ENCODE data around the gene DAGLB.
"Not testable (repeated sequence)": the region's sequence is repeated elsewhere in the genome, so short reads cannot be mapped to it uniquely, and the experiment has no call there.

DAGLB gene

GRCh38 chr7:6399351-6399750 lies 48.4 kb downstream of the DAGLB start:
- TF ChIP-seq EZH2phosphoT487 (IDR thresholded peaks at IDR 0.05; ENCODE audit: borderline replicate concordance, low read length) (no peak), CTCF (IDR thresholded peaks at IDR 0.05; ENCODE audit: low read depth, low read length, poor library complexity, severe bottlenecking) (no peak)
- Histone ChIP-seq H3K4me3 (ENCODE audit: low read length) (no peak overlapping the region), H3F3A (ENCODE audit: control insufficient read depth, insufficient read depth) (peaks cover 17% of the 10 kb centered on the region), H3K27me3 (ENCODE audit: control insufficient read depth, low read length) (no peaks in the 10 kb centered on the region), H3K4me1 (ENCODE audit: control insufficient read depth, low read length) (no peaks in the 10 kb centered on the region), H3K9me2 (replicated peaks; ENCODE audit: control insufficient read depth, low read length) (no peaks in the 10 kb centered on the region), H3K4me2 (ENCODE audit: low read length) (no peak overlapping the region), H3K79me2 (ENCODE audit: control insufficient read depth, low read length) (peaks cover 76% of the 10 kb centered on the region), H3K36me3 (ENCODE audit: control insufficient read depth, low read length) (peaks cover 87% of the 10 kb centered on the region), H3K27ac (ENCODE audit: low read depth, low read length) (no peak overlapping the region), H4K20me1 (ENCODE audit: control insufficient read depth, insufficient read depth, low read depth, low read length) (peaks cover 26% of the 10 kb centered on the region), H3K9me3 (ENCODE audit: control insufficient read depth, insufficient read depth, low read length) (no peaks in the 10 kb centered on the region)

- H3K27me3 ChIP-seq (ENCODE audit: control insufficient read depth, low read length): no peaks in the 10 kb centered on the region
- H3K79me2 ChIP-seq (ENCODE audit: control insufficient read depth, low read length): peaks cover 77% of the 10 kb centered on the region
- no peak overlapping the region for H3K4me2 ChIP-seq (ENCODE audit: low read length)
- H3K36me3 ChIP-seq (ENCODE audit: control insufficient read depth, low read length): peaks cover 87% of the 10 kb centered on the region
- no peak overlapping the region for H3K27ac ChIP-seq (ENCODE audit: low read depth, low read length)
- peaks cover 17% of the 10 kb centered on the region for H3F3A ChIP-seq (ENCODE audit: control insufficient read depth, insufficient read depth)
- TF ChIP-seq CTCF (IDR thresholded peaks at IDR 0.05; ENCODE audit: low read depth, low read length, poor library complexity, severe bottlenecking): no peak
- no peak for TF ChIP-seq EZH2phosphoT487 (IDR thresholded peaks at IDR 0.05; ENCODE audit: borderline replicate concordance, low read length)
- H3K4me1 ChIP-seq (ENCODE audit: control insufficient read depth, low read length): no peaks in the 10 kb centered on the region
- no peaks in the 10 kb centered on the region for H3K9me3 ChIP-seq (ENCODE audit: control insufficient read depth, insufficient read depth, low read length)
- no peak overlapping the region for H3K4me3 ChIP-seq (ENCODE audit: low read length)
- no peaks in the 10 kb centered on the region for H3K9me2 ChIP-seq (replicated peaks; ENCODE audit: control insufficient read depth, low read length)
- H4K20me1 ChIP-seq (ENCODE audit: control insufficient read depth, insufficient read depth, low read depth, low read length): peaks cover 26% of the 10 kb centered on the region
Measured at GRCh38 chr7:6398943-6399342, 48.8 kb downstream of the DAGLB start.

GRCh38 chr7:6397759-6398495 lies 49.8 kb downstream of the DAGLB start:
- H3F3A ChIP-seq (ENCODE audit: control insufficient read depth, insufficient read depth): peaks cover 12% of the 10 kb centered on the region
- not testable (repeated sequence) for H3K9me2 ChIP-seq (replicated peaks; ENCODE audit: control insufficient read depth, low read length); H3K4me3 ChIP-seq (ENCODE audit: low read length); H3K9me3 ChIP-seq (ENCODE audit: control insufficient read depth, insufficient read depth, low read length); H3K4me1 ChIP-seq (ENCODE audit: control insufficient read depth, low read length); H3K27me3 ChIP-seq (ENCODE audit: control insufficient read depth, low read length); H3K4me2 ChIP-seq (ENCODE audit: low read length); H3K27ac ChIP-seq (ENCODE audit: low read depth, low read length)
- peaks cover 87% of the 10 kb centered on the region for H3K36me3 ChIP-seq (ENCODE audit: control insufficient read depth, low read length)
- peaks cover 83% of the 10 kb centered on the region for H3K79me2 ChIP-seq (ENCODE audit: control insufficient read depth, low read length)
- H4K20me1 ChIP-seq (ENCODE audit: control insufficient read depth, insufficient read depth, low read depth, low read length): peaks cover 33% of the 10 kb centered on the region

- no peak for TF ChIP-seq CTCF (IDR thresholded peaks at IDR 0.05; ENCODE audit: low read depth, low read length, poor library complexity, severe bottlenecking)
- TF ChIP-seq EZH2phosphoT487 (IDR thresholded peaks at IDR 0.05; ENCODE audit: borderline replicate concordance, low read length): no peak
- Histone ChIP-seq H3K79me2 (ENCODE audit: control insufficient read depth, low read length) (peaks cover 94% of the 10 kb centered on the region), H3K36me3 (ENCODE audit: control insufficient read depth, low read length) (peaks cover 87% of the 10 kb centered on the region), H3K4me2 (ENCODE audit: low read length) (no peak overlapping the region), H3K4me3 (ENCODE audit: low read length) (no peak overlapping the region), H3K27ac (ENCODE audit: low read depth, low read length) (no peak overlapping the region), H3K9me2 (replicated peaks; ENCODE audit: control insufficient read depth, low read length) (no peaks in the 10 kb centered on the region), H3F3A (ENCODE audit: control insufficient read depth, insufficient read depth) (peaks cover 6% of the 10 kb centered on the region; the same call in 1 of the 2 replicates), H3K9me3 (ENCODE audit: control insufficient read depth, insufficient read depth, low read length) (no peaks in the 10 kb centered on the region), H3K27me3 (ENCODE audit: control insufficient read depth, low read length) (no peaks in the 10 kb centered on the region), H3K4me1 (ENCODE audit: control insufficient read depth, low read length) (peaks cover 13% of the 10 kb centered on the region), H4K20me1 (ENCODE audit: control insufficient read depth, insufficient read depth, low read depth, low read length) (peaks cover 40% of the 10 kb centered on the region)
Measured at GRCh38 chr7:6395898-6396595, 51.7 kb downstream of the DAGLB start.
